K562 (cell line): ENCODE results near the gene KCTD18. TPM values are rescaled to one million over a fixed set of nuclear protein-coding genes. Genes with fewer than 3 reads are reported as not detected.

Source experiments
- BHLHE40 ChIP-seq: IDR thresholded peaks from 2 replicates; pipeline ENCODE4 v1.6.1; 2011; ENCODE audit warnings: low read length, improper control_type of control experiment
- C11orf30 ChIP-seq: fragments of 450-650 bp; IDR thresholded peaks from 2 replicates; pipeline ENCODE4 v1.6.1; 2016; ENCODE audit warnings: low read depth, mild to moderate bottlenecking
- DMBX1 ChIP-seq: fragments of 250-450 bp; sonication (Bioruptor Pico); IDR thresholded peaks from 2 replicates; pipeline ENCODE4 v1.8.0; 2022; ENCODE audit warnings: inconsistent platforms, mild to moderate bottlenecking, moderate library complexity, borderline replicate concordance
- ERF ChIP-seq: fragments of 450-650 bp; formaldehyde crosslinking; IDR thresholded peaks from 2 replicates; pipeline ENCODE4 v1.4.0; 2020; ENCODE audit warnings: mild to moderate bottlenecking, mixed read lengths
- MECOM ChIP-seq: fragments of 250-450 bp; sonication (Bioruptor Pico); IDR thresholded peaks from 2 replicates; pipeline ENCODE4 v1.8.0; 2022; ENCODE audit warnings: inconsistent platforms
- PTBP1 ChIP-seq: fragments of 200-400 bp; formaldehyde crosslinking; IDR thresholded peaks from 2 replicates; pipeline ENCODE4 v1.6.1; 2017; ENCODE audit warnings: low read depth, low read length
- SUPT5H ChIP-seq: fragments of 450-650 bp; IDR thresholded peaks from 2 replicates; pipeline ENCODE4 v1.6.1; 2016
- XRCC4 ChIP-seq: IDR thresholded peaks from one replicate; pipeline ENCODE4 v1.6.1; 2011; ENCODE audit not compliant: insufficient read depth, insufficient read length; ENCODE audit errors: extremely low read depth
- ZC3H4 ChIP-seq: sonication (generic); formaldehyde crosslinking; IDR thresholded peaks from 2 replicates; pipeline ENCODE4 v1.9.0; 2021; ENCODE audit warnings: missing genetic modification reagents, borderline replicate concordance
- ZNF232 ChIP-seq: sonication (generic); formaldehyde crosslinking; IDR thresholded peaks from 2 replicates; pipeline ENCODE4 v1.8.0; 2022; ENCODE audit warnings: mild to moderate bottlenecking, missing genetic modification reagents
- ZNF253 ChIP-seq: fragments of 250-450 bp; sonication (Bioruptor Pico); conservative IDR thresholded peaks from 2 replicates; pipeline ENCODE4 v1.6.1; 2021; ENCODE audit warnings: mild to moderate bottlenecking
- ZNF41 ChIP-seq: fragments of 250-450 bp; sonication (Bioruptor Pico); conservative IDR thresholded peaks from 2 replicates; pipeline ENCODE4 v1.4.0; 2020; ENCODE audit warnings: mild to moderate bottlenecking
- ZNF431 ChIP-seq: sonication (generic); formaldehyde crosslinking; IDR thresholded peaks from 2 replicates; pipeline ENCODE4 v1.8.0; 2022; ENCODE audit warnings: mild to moderate bottlenecking, missing genetic modification reagents
- ZNF76 ChIP-seq: fragments of 250-450 bp; sonication (Bioruptor Pico); IDR thresholded peaks from 2 replicates; pipeline ENCODE4 v1.4.0; 2020; ENCODE audit warnings: mild to moderate bottlenecking, moderate library complexity, borderline replicate concordance
- polyA plus RNA-seq, 8 experiments: library from polyadenylated mRNA; depleted of rRNA in 4 of 8; stranded (reverse) in 5 of 8; unstranded in 3 of 8; fragments of >200 nt; fragmentation: Nextera tagmentation in 2 of 8; fragmentation: Illumina TruSeq in 1 of 8; extraction: Ambion mirVana in 2 of 8; extraction: Trizol in 1 of 8; gene quantifications; 2 replicates each; pipeline versions ENCODE4 v1.2.1 to v1.2.3, GENCODE V29; 2011 to 2014; ENCODE audit warnings: inconsistent platforms in 1 of 8, missing spikeins in 1 of 8
- total RNA-seq, 7 experiments: library from RNA; depleted of rRNA in 6 of 7; stranded (reverse); fragments of >200 nt in 6 of 7; fragmentation: Illumina TruSeq in 2 of 7; extraction: Trizol in 2 of 7; gene quantifications; 2 replicates each; pipeline versions ENCODE4 v1.2.1 to v1.2.3, GENCODE V29; 2011 to 2021; ENCODE audit warnings: low replicate concordance in 1 of 7
- TF ChIP-seq, protein P1 (sequence below), 2 experiments: fragments of 450-650 bp in 1 of 2; sonication (generic) in 1 of 2; formaldehyde crosslinking; conservative IDR thresholded peaks; 2 replicates each; pipeline versions ENCODE4 v1.4.0 to v1.8.1; 2020 to 2022; ENCODE audit warnings: mild to moderate bottlenecking in 1 of 2, missing genetic modification reagents in 1 of 2
- TF ChIP-seq, protein P2 (sequence below), 2 experiments: fragments of 150-350 bp in 1 of 2; IDR thresholded peaks; 2 replicates each; pipeline ENCODE4 v1.6.1; 2012 to 2016; ENCODE audit warnings: low read depth in 2 of 2, low read length in 2 of 2, mild to moderate bottlenecking in 1 of 2, moderate library complexity in 1 of 2
- TF ChIP-seq, protein P3 (sequence below), 2 experiments: fragments of 450-650 bp; IDR thresholded peaks; 2 replicates each; pipeline ENCODE4 v1.6.1; 2016
- TF ChIP-seq, protein P4 (sequence below): sonication (generic); formaldehyde crosslinking; IDR thresholded peaks from 2 replicates; pipeline ENCODE4 v1.8.1; 2023; ENCODE audit warnings: mild to moderate bottlenecking, missing genetic modification reagents
- TF ChIP-seq, protein P5 (sequence below): fragments of 450-650 bp; formaldehyde crosslinking; IDR thresholded peaks from 2 replicates; pipeline ENCODE4 v1.4.0; 2020; ENCODE audit warnings: mild to moderate bottlenecking, moderate library complexity

KCTD18 gene
- total and polyA plus RNA-seq, 9 of the 15 experiments (the other 6 are each of a cell fraction or from before 2014, with no cell fraction given), result 0.39 to 5.4 (median 3.8) TPM

DNA sequence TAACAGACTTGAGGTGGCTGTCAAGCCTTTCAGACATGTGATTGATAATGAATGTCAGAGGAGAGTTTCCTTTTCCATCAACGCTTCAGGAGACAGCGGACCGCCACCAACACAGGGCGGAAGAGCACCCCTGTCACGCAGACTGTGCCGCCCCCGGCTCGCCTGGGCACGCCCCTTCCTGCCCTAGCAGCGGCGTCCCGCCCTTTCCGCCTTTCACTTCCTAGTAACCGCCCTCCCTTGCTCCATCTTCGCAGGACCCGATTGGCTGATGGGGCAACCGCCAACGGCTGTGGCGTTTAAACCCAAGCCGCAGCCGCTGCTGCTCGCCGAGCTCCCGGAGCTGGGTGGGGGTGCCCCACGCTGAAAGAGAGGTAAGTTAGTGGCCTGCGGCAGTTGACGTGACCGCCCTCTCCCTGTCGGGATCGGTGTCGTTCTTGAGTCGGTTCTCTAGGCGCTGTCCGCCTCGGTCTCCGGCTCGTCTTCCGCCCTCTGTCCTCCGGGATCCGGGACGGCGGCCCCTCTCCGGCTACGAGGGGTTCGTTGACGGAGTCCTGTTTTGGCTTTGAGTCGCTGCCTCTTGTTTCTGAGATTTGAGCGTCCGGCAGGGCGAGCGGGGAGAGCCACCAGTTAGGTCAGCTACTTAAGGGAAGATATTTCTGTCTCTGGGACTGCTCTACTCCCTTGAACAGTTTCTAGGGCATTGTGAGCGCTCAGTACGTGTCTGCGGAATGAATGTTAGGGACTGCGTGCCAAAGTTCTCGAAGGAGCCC is 16.2 kb upstream of the KCTD18 start, which contains the start of gene SGO2 (continued):
- TF ChIP-seq, protein P1, sequence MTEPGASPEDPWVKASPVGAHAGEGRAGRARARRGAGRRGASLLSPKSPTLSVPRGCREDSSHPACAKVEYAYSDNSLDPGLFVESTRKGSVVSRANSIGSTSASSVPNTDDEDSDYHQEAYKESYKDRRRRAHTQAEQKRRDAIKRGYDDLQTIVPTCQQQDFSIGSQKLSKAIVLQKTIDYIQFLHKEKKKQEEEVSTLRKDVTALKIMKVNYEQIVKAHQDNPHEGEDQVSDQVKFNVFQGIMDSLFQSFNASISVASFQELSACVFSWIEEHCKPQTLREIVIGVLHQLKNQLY (CRISPR knock-in tag; conservative IDR thresholded peaks at IDR 0.05), result no peak
- TF ChIP-seq XRCC4 (no peak), ZNF253 (CRISPR knock-in tag) (no peak), ERF (CRISPR knock-in tag) (no peak), ZNF76 (CRISPR knock-in tag) (no peak), MECOM (CRISPR knock-in tag) (no peak), ZNF41 (CRISPR knock-in tag) (no peak), BHLHE40 (no peak), ZNF431 (CRISPR knock-in tag) (peak; percentile 58; the same call in 1 of the 2 replicates), ZC3H4 (CRISPR knock-in tag) (no peak), DMBX1 (CRISPR knock-in tag) (no peak), C11orf30 (peak; percentile 70), ZNF232 (CRISPR knock-in tag) (no peak), PTBP1 (no peak), SUPT5H (peak; percentile 71)
- TF ChIP-seq, protein P2, sequence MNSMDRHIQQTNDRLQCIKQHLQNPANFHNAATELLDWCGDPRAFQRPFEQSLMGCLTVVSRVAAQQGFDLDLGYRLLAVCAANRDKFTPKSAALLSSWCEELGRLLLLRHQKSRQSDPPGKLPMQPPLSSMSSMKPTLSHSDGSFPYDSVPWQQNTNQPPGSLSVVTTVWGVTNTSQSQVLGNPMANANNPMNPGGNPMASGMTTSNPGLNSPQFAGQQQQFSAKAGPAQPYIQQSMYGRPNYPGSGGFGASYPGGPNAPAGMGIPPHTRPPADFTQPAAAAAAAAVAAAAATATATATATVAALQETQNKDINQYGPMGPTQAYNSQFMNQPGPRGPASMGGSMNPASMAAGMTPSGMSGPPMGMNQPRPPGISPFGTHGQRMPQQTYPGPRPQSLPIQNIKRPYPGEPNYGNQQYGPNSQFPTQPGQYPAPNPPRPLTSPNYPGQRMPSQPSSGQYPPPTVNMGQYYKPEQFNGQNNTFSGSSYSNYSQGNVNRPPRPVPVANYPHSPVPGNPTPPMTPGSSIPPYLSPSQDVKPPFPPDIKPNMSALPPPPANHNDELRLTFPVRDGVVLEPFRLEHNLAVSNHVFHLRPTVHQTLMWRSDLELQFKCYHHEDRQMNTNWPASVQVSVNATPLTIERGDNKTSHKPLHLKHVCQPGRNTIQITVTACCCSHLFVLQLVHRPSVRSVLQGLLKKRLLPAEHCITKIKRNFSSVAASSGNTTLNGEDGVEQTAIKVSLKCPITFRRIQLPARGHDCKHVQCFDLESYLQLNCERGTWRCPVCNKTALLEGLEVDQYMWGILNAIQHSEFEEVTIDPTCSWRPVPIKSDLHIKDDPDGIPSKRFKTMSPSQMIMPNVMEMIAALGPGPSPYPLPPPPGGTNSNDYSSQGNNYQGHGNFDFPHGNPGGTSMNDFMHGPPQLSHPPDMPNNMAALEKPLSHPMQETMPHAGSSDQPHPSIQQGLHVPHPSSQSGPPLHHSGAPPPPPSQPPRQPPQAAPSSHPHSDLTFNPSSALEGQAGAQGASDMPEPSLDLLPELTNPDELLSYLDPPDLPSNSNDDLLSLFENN (IDR thresholded peaks at IDR 0.05; ENCODE audit: low read depth in 2 of 2, low read length in 2 of 2), result no peak
- TF ChIP-seq, protein P3, sequence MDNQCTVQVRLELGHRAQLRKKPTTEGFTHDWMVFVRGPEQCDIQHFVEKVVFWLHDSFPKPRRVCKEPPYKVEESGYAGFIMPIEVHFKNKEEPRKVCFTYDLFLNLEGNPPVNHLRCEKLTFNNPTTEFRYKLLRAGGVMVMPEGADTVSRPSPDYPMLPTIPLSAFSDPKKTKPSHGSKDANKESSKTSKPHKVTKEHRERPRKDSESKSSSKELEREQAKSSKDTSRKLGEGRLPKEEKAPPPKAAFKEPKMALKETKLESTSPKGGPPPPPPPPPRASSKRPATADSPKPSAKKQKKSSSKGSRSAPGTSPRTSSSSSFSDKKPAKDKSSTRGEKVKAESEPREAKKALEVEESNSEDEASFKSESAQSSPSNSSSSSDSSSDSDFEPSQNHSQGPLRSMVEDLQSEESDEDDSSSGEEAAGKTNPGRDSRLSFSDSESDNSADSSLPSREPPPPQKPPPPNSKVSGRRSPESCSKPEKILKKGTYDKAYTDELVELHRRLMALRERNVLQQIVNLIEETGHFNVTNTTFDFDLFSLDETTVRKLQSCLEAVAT (IDR thresholded peaks at IDR 0.05), result no peak
- TF ChIP-seq, protein P4, sequence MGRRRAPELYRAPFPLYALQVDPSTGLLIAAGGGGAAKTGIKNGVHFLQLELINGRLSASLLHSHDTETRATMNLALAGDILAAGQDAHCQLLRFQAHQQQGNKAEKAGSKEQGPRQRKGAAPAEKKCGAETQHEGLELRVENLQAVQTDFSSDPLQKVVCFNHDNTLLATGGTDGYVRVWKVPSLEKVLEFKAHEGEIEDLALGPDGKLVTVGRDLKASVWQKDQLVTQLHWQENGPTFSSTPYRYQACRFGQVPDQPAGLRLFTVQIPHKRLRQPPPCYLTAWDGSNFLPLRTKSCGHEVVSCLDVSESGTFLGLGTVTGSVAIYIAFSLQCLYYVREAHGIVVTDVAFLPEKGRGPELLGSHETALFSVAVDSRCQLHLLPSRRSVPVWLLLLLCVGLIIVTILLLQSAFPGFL (CRISPR knock-in tag), result no peak
- TF ChIP-seq, protein P5, sequence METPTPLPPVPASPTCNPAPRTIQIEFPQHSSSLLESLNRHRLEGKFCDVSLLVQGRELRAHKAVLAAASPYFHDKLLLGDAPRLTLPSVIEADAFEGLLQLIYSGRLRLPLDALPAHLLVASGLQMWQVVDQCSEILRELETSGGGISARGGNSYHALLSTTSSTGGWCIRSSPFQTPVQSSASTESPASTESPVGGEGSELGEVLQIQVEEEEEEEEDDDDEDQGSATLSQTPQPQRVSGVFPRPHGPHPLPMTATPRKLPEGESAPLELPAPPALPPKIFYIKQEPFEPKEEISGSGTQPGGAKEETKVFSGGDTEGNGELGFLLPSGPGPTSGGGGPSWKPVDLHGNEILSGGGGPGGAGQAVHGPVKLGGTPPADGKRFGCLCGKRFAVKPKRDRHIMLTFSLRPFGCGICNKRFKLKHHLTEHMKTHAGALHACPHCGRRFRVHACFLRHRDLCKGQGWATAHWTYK (CRISPR knock-in tag), result no peak
